Peyer's patch (tissue), 4 donors: ENCODE results near the gene ST3GAL4. TPM values are rescaled to one million over a fixed set of nuclear protein-coding genes. Genes with fewer than 3 reads are reported as not detected.
A peak's percentile ranks its signal among the peaks of the same experiment; 100 is the strongest.

Source experiments
- DNase-seq, 3 donors: peaks; one replicate each; pipeline ENCODE4 v3.0.0-alpha.2; 2017 to 2019
- H3K27ac ChIP-seq, 4 donors: fragments of 200-600 bp; sonication (generic); one replicate each; pipeline ENCODE4 v1.5.1; 2016 to 2019
- H3K27me3 ChIP-seq, 2 donors: fragments of 200-600 bp; sonication (generic); one replicate each; pipeline ENCODE4 v1.5.1; 2019
- H3K36me3 ChIP-seq, 3 donors: fragments of 200-600 bp; sonication (generic); one replicate each; pipeline ENCODE4 v1.5.1; 2016 to 2019
- H3K4me1 ChIP-seq, 4 donors: fragments of 200-600 bp; sonication (generic); one replicate each; pipeline ENCODE4 v1.5.1; 2016 to 2019
- H3K4me3 ChIP-seq, 4 donors: fragments of 200-600 bp; sonication (generic); 1 replicate in 3 of 4; 2 replicates in 1 of 4; pipeline ENCODE4 v1.5.1; 2016 to 2019; ENCODE audit warnings: mild to moderate bottlenecking in 1 of 4
- H3K9me3 ChIP-seq, 4 donors: fragments of 200-600 bp; sonication (generic); one replicate each; pipeline ENCODE4 v1.5.1; 2016 to 2019; ENCODE audit warnings: mild to moderate bottlenecking in 1 of 4
- POLR2A ChIP-seq, 2 donors: fragments of 450-650 bp; IDR thresholded peaks; one replicate each; pipeline ENCODE4 v1.5.1; 2017; ENCODE audit warnings: antibody characterized with exemption in 2 of 2, mild to moderate bottlenecking in 2 of 2, moderate library complexity in 2 of 2
- total RNA-seq, 4 donors: library from RNA; depleted of rRNA; stranded (reverse); fragments of >200 nt; gene quantifications; one replicate each; pipeline ENCODE4 v1.1.0, GENCODE V29; 2016
- TF ChIP-seq, protein P1 (sequence below), 6 experiments: fragments of 450-650 bp in 4 of 6; fragments of 200-600 bp in 2 of 6; sonication (generic) in 1 of 6; IDR thresholded peaks; one replicate each; pipeline ENCODE4 v1.5.1; 2017 to 2019; ENCODE audit warnings: antibody characterized with exemption in 6 of 6, mild to moderate bottlenecking in 3 of 6, moderate library complexity in 1 of 6

Gene ST3GAL4
- total RNA-seq, 4 donors from 2014 or later = 1.1 to 14.0 (median 8.6) TPM

DNA sequence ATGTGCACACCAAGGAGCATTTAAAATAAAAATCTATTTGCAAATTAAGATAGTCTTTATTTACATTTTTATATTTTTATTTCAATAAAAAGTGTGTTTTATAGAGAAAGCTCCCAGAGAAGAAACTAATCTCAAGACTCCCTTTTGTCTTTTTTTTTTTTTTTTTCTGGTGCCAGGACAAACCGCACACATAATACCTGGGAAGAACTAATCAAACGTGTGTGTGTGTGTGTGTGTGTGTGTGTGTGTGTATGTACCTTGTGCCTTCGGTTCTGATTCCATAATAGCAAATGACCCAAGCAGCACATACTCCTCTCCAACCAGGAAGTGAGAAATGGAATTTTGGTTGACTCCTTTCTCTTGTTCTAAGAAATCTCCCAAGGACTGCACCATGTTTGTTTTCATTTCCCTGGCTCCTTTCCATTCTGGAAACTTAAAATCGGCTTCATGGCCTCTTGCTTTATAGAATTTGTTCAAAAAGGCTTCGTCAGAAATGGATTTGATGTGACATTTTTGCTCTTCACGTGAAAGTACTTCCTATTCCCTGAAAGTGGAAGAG is 65.3 kb downstream of the ST3GAL4 start:
- DNase-seq = no peak

GRCh38 chr11:126421271-126421671 is 65.8 kb downstream of the ST3GAL4 start:
- Histone ChIP-seq H3K4me1 (peaks cover 0 to 5% (median 1%) of the 10 kb centered on the region in 4 donors), H3K9me3 (no peaks in the 10 kb centered on the region), H3K27ac (peak overlapping the region in 1 of 4 donors; percentile 70), H3K27me3 (no peaks in the 10 kb centered on the region), H3K36me3 (no peaks in the 10 kb centered on the region), H3K4me3 (no peak overlapping the region)
- DNase-seq = no peak
- TF ChIP-seq POLR2A (IDR thresholded peaks at IDR 0.05) = no peak
- TF ChIP-seq, protein P1, sequence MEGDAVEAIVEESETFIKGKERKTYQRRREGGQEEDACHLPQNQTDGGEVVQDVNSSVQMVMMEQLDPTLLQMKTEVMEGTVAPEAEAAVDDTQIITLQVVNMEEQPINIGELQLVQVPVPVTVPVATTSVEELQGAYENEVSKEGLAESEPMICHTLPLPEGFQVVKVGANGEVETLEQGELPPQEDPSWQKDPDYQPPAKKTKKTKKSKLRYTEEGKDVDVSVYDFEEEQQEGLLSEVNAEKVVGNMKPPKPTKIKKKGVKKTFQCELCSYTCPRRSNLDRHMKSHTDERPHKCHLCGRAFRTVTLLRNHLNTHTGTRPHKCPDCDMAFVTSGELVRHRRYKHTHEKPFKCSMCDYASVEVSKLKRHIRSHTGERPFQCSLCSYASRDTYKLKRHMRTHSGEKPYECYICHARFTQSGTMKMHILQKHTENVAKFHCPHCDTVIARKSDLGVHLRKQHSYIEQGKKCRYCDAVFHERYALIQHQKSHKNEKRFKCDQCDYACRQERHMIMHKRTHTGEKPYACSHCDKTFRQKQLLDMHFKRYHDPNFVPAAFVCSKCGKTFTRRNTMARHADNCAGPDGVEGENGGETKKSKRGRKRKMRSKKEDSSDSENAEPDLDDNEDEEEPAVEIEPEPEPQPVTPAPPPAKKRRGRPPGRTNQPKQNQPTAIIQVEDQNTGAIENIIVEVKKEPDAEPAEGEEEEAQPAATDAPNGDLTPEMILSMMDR (IDR thresholded peaks at IDR 0.05) = no peak

More for the DNA sequence above, 65.3 kb downstream of the ST3GAL4 start:
- H3K27me3 ChIP-seq = no peaks in the 10 kb centered on the region
- H3K4me1 ChIP-seq = peaks cover 0 to 8% (median 2%) of the 10 kb centered on the region in 4 donors
- no peak for TF ChIP-seq POLR2A (IDR thresholded peaks at IDR 0.05)
- TF ChIP-seq, protein P1 (IDR thresholded peaks at IDR 0.05) = no peak
- no peak overlapping the region for H3K4me3 ChIP-seq
- H3K9me3 ChIP-seq = no peaks in the 10 kb centered on the region
- H3K36me3 ChIP-seq = no peaks in the 10 kb centered on the region
- peak overlapping the region in 1 of 4 donors; percentile 70 for H3K27ac ChIP-seq

DNA sequence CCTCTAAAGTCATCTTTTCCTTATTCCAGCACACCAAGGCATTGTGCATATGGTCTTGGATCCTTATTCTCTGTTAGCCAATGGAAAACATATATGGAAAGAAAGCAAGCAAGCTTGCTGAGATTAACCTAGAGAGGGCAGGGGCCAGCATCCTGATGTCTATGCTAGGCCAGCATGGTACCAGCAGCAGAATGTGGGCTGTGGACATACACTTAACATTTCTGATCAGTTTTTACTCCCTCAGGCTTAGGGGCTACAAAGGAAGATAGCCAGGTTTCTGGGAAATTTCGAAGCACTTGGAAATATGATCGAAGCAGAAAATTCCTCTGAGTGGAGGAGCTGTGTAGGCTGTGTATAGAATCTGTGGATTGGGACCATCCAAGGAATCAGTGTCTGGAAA is 67.0 kb downstream of the ST3GAL4 start:
- H3K4me1 ChIP-seq = no peaks in the 10 kb centered on the region
- no peak for DNase-seq
- no peak overlapping the region for H3K27ac ChIP-seq
- H3K4me3 ChIP-seq = no peak overlapping the region
- H3K9me3 ChIP-seq = no peaks in the 10 kb centered on the region
- H3K36me3 ChIP-seq = no peaks in the 10 kb centered on the region
- TF ChIP-seq, protein P1 (IDR thresholded peaks at IDR 0.05) = no peak
- no peak for TF ChIP-seq POLR2A (IDR thresholded peaks at IDR 0.05)
- no peaks in the 10 kb centered on the region for H3K27me3 ChIP-seq

DNA sequence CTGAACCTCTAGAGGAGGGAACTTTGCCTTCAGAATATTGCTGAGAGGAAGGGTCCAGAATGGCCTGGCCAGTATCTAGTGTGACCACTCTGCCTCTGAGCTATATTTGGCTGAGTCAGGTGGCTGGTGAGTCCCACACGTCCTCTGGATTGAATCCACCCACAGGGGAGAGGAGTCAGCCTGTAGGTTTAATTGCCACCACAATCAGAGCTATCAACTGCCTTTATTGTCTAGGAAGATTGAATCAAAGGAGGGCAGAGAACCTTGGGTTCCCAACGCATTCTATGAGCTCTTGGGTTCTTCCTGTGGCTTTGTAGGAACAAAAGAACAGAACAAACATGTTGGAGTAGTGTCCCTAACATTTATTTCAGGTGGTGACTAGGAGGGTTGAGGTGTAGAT is 67.7 kb downstream of the ST3GAL4 start:
- H3K27ac ChIP-seq = no peak overlapping the region
- DNase-seq = no peak

GRCh38 chr11:126423743-126424142 is 68.3 kb downstream of the ST3GAL4 start:
- no peak for DNase-seq
- H3K27ac ChIP-seq = no peak overlapping the region
- TF ChIP-seq, protein P1 (IDR thresholded peaks at IDR 0.05) = no peak
- TF ChIP-seq POLR2A (IDR thresholded peaks at IDR 0.05) = no peak

More for the DNA sequence above, 67.7 kb downstream of the ST3GAL4 start:
- Histone ChIP-seq H3K27me3 (no peaks in the 10 kb centered on the region), H3K4me3 (no peak overlapping the region), H3K4me1 (no peaks in the 10 kb centered on the region), H3K36me3 (no peaks in the 10 kb centered on the region), H3K9me3 (no peaks in the 10 kb centered on the region)
- TF ChIP-seq, protein P1 (IDR thresholded peaks at IDR 0.05) = no peak
- TF ChIP-seq POLR2A (IDR thresholded peaks at IDR 0.05) = no peak

More at GRCh38 chr11:126423743-126424142, 68.3 kb downstream of the ST3GAL4 start:
- H3K4me1 ChIP-seq = no peaks in the 10 kb centered on the region
- no peaks in the 10 kb centered on the region for H3K36me3 ChIP-seq
- no peak overlapping the region for H3K4me3 ChIP-seq
- no peaks in the 10 kb centered on the region for H3K9me3 ChIP-seq
- no peaks in the 10 kb centered on the region for H3K27me3 ChIP-seq
